GM13976 (cell line): ENCODE results near the gene WFDC5.
A peak's percentile ranks its signal among the peaks of the same experiment; 100 is the strongest.
"Not testable (repeated sequence)": the region's sequence is repeated elsewhere in the genome, so short reads cannot be mapped to it uniquely, and the experiment has no call there.

Source experiments
- DNase-seq: peaks from one replicate; pipeline ENCODE4 v3.0.0; 2012; ENCODE audit warnings: low spot score
- CTCF ChIP-seq: IDR thresholded peaks from 2 replicates; pipeline ENCODE4 v1.5.1; 2012; ENCODE audit warnings: borderline replicate concordance, mild to moderate bottlenecking; ENCODE audit not compliant: insufficient read depth; ENCODE audit errors: extremely low read depth, missing control alignments, control extremely low read depth
- in situ Hi-C: fragments of 300-500 bp; cut with MboI; formaldehyde crosslinking; loops from one replicate; pipeline ENCODE4 v1.12.0; 2022; ENCODE audit warnings: low sequenced_read_pairs, mixed read lengths, inconsistent platforms; ENCODE audit not compliant: unreplicated experiment

The WFDC5 gene

GRCh38 chr20:45114465-45115385 lies at the start of gene WFDC5:
Gene WFDC5 (minus strand): TSS chr20:45115174. CDS start chr20:45115083, 91 bp downstream.
- no peak for TF ChIP-seq CTCF
- DNase-seq = peak; percentile 33
- in situ Hi-C loops = no loop called here

DNA sequence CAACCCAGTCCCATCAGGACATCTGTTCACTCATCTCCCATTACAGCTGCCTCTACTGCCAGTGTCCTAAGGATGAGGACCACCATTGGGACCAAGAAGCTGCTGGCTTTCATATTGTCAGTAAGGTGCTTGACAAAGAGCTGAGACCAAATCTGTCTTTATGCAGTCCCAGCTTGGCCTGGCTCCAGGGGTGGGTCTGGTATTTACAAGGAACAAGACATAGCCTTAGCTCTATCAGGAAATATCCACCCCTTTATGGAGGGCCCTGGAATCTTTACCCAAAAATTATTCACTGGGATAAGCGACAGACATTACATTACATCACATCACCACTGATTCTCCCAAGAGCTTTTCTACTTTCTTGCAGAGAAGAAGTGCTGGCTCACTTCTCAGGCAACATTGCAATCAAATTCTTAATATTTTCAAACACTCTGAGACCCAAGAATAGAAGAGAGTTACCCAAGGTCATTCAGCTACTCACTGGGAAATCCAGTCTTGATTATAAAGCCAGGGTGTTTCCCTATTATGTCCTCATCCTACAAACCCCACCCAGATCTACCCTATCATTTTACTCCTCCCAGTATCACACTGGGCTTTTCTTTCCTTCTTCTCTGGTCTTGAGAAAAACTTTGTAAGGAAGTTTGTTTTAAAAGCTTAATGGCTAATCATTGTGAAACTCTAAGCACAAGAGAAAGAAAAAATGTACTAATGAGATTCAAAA lies 48.3 kb upstream of the WFDC5 start:
- no peak for DNase-seq
- TF ChIP-seq CTCF = no peak
- in situ Hi-C loops = no loop called here

DNA sequence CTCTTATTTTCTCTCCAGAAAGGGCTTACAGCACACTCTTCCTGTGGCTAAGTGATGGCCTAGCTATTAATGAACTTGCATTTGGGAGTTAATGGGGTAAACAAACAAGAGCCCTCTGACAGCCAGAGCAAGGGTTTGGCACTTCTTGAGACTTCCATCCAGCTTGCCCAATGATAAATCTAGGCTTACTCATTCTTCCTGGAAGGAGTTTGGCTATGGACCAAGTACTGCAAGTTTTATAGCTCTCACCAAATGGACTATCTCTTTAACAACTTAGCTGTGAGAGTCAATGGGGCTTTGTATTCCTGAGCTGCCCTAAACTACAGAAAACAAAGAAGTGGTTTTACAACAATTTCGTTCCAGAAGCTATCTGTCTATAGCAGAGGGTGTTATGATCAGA lies 43.0 kb upstream of the WFDC5 start:
- no peak for TF ChIP-seq CTCF
- DNase-seq = no peak
- in situ Hi-C loops = no loop called here

GRCh38 chr20:45156713-45157112 lies 41.7 kb upstream of the WFDC5 start:
- in situ Hi-C loops = no loop called here

GRCh38 chr20:45154794-45155193 lies 39.8 kb upstream of the WFDC5 start:
- DNase-seq, in situ Hi-C loops: not testable (repeated sequence)

More at GRCh38 chr20:45156713-45157112, 41.7 kb upstream of the WFDC5 start:
- TF ChIP-seq CTCF = no peak
- DNase-seq = no peak

- in situ Hi-C loops = no loop called here
- DNase-seq = no peak
- TF ChIP-seq CTCF = no peak
These were observed 39.2 kb upstream of the WFDC5 start for GRCh38 chr20:45154183-45154582.

- DNase-seq = no peak
- TF ChIP-seq CTCF = no peak
- in situ Hi-C loops = no loop called here
These were observed 38.8 kb upstream of the WFDC5 start for GRCh38 chr20:45153752-45154151.
